Putamen (tissue), 1 donor: Measurements from ENCODE around the gene LSAMP.
"Not testable (repeated sequence)": the region's sequence is repeated elsewhere in the genome, so short reads cannot be mapped to it uniquely, and the experiment has no call there.

Source experiments
- DNase-seq: peaks from one replicate; pipeline ENCODE4 v3.0.0-alpha.2; 2016; ENCODE audit warnings: low spot score

LSAMP gene

DNA sequence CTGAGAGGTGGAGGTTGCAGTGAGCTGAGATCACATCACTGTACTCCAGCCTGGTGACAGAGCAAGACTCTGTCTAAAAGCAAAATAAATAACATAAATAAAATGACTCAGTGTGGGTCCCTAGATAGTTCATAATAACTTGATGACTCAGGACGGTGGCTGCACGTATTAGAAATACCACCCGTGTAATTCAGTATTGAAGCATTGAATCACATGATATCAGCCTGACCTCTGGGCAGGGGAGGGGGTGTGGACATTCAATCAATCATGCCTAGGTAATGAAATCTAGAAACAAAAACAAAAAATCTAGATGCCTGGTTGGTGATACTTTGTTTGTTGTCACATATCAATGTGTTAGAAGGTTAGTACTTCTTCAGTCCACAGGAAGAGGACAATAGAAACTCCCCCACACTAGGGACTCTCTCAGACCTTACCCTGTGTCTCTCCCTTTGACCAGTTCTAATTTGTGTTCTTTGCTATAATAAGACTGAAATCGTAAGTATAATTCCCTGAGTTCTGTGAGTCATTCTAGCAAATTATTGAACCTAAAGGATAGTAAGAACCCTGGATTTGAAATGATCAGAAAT lies 644.7 kb downstream of the LSAMP start:
- no peak for DNase-seq

DNA sequence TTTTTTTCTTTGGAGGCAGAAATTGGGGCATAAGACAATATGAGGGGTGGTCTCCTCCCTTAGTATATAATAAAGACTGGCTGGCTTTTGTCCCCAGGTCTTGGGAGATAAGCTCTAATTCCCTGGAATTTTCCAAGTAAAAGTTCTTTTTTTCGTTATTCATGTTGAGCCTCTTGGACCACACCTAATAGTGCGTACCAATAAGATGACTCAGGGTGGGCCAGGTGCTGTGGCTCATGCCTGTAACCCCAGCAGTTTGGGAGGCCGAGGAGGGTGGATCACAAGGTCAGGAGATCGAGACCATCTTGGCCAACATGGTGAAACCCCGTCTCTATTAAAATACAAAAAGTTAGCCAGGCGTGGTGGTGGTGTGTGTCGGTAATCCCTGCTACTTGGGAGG lies 645.2 kb downstream of the LSAMP start:
- DNase-seq = not testable (repeated sequence)

DNA sequence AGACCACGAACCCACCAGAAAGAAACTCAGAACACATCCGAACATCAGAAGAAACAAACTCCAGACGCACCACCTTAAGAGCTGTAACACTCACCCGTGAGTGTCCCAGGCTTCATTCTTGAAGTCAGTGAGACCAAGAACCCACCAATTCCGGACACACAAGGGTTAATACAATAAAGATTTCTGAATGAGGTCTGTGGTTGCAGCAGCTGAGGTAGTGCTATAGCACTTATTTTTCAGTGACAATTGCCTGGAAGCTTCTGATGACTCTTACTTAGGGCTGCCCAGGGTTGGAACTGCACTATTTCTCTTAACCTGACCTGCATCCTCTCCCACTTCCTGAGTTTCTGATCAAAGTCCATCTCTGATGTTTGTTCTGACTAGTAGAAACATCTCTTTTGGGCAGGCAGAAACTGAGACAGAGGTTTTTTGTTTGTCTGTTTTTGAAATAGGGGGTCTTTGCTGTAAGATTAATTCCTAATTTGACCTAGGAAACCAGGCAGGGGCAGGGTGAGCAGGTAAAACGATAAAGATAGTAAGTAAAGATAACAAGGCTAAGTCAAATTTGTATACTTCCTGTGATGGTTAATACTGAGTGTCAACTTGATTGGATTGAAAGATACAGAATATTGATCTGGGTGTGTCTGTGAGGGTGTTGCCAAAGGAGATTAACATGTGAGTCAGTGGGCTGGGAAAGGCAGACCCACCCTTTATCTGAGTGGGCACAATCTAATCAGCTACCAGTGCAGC lies 652.9 kb downstream of the LSAMP start:
- DNase-seq = no peak

DNA sequence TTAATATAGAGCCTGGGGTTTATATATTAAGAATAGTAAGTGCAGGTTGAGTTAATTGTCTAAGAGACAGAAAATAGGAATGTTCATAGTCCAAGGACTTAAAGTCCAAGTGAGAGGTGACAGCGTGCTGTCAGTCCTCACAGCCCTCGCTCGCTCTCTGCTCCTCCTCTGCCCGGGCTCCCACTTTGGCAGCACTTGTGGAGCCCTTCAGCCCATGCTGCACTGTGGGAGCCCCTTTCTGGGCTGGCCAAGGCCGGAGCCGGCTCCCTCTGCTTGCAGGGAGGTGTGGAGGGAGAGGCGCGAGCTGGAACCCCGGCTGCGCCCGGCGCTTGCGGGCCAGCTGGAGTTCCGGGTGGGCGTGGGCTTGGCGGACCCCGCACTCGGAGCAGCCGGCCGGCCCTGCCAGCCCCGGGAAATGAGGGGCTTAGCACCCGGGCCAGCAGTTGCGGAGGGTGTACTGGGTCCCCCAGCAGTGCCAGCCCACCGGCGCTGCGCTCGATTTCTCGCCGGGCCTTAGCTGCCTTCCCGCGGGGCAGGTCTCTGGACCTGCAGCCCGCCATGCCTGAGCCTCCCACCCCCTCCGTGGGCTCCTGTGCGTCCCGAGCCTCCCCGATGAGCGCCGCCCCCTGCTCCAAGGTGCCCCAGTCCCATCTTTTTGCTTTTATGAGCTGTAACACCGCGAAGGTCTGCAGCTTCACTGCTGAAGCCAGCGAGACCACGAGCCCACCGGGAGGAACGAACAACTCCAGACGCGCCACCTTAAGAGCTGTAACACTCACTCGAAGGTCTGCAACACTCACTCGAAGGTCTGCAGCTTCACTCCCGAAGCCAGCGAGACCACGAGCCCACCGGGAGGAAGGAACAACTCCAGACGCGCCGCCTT lies 653.8 kb downstream of the LSAMP start:
- not testable (repeated sequence) for DNase-seq

DNA sequence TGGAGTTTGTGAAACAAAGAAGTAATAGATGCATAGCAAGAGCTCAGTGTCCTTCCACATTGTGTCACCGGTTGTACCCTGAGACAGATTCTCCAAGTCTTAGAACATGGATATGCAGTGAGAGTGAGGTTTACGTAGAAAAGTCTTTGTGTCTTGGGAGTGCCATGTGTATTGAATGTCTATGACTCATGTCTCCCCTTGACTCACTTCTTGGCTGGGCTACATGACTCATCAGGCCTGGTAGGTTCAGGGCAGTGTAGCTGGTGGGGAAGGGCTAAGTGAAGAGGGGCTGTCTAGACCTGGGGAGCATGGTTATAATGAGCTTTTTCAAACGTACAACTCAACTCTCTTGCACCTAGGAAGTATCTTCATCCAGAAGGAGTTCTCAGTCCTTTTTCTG lies 654.5 kb downstream of the LSAMP start:
- no peak for DNase-seq

DNA sequence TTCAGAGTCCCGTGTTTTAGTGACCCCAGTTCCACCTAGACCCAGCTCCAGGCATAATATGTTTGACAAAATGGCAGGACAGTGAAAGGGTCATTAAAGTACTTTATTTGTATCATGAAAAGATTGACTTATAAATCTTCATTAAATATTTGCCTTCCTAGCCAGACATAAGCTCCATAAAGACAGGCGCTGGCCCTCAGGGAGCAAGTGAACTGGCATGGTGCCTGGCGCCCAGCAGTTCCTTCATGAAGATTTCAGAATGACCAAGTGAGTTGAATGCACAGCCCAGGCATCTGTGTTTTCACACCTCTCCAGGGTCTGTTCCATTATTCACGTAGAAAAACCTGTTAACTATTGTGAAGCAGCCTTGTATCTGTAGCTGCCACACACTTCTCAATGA lies 655.8 kb downstream of the LSAMP start:
- no peak for DNase-seq

DNA sequence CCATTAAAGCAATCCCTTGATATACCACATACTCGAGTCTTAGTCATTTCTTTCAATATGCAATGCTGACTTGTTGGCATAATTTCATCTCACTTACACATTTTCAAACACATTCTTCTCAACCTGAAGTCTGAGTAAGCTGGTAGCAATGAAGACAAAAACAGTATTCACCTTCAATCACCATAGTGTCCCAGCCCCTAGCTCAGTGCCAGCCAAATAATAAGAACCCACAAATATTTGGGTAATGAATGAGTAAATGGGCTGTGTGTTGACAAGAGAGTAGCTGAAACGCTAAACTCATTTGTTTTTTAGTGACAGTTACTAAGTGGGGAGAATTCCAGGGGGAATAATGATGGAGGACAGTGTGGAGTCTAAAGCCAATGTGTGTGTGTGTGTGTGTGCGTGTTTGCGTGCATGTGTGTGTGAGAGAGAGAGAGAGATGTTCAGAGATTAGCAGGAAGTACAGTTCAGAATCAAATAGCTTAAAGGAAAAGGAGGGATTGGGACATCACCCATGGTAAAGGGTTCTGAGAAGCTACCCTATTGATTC lies 656.3 kb downstream of the LSAMP start:
- DNase-seq = no peak

DNA sequence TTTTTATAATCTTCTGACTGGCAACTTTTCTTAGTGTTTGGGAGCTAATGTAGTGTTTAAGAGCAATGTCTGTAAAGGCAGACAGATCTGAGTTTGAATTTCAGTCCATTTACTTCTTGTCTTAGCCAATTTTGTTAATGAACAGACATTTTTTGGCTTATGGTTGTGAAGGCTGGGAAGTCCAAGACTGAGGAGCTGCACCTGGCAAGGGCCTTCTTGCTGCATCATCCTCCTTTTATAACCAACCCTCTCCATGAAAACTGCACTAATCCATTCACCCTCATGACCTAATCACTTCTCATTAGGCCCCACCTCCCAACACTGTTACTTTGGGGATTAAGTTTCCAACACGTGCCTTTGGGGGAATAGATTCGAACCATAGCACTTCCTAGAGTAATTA lies 657.5 kb downstream of the LSAMP start:
- no peak for DNase-seq

DNA sequence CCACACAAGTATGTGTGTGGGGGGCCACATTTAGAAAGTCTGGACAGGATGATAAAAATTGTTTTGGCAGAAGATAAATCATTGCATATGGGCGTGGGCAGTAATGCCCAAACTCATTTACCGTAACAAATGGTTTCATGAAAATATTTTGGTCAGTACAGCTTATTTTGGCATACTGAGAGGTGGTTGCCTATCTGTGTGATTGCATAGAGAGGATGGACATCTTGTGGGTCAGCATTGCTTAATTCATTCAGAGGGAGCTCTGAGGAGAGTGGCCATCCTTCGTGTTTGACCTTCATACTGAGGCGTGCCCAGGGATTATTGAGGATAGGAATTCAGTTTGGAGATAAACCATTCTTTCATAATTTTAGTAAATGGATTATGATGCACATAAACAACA lies 659.5 kb downstream of the LSAMP start:
- no peak for DNase-seq

DNA sequence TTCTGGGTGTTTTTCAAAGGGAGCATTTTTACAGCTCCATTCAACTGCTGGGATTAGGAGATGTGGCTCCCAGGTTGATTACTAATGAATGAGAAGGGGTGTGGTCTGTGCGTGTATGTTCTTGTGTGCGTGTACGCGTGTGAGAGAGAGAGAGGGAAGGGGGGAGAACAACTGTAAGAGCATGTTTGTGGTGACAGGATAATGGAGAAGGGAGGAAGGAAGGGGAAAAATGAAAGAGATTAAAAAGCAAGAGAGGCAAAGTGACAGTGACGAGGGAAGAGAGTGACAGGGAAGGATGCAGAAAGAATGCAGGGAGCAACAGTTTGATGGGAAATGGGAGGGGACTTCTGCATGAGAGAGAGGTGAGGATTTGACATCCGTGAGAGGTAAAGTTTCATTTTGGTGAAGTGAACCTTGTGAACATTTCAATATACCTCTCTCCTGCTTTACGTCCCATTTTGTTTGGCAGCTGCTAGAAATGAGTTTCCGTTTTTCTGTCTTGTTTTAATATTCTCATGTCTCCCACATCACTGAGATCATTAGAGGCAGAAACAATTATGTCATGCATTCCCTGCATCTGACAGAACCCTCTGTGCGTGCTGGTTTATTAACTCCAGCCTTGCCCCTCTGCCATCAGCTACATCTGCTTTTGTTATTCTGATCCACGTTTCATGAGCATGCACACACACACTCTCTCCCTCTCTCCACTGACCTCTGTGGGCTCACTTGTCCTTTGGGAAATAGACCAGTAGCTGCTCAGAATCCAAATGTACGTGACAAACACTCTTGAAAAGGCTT lies 660.3 kb downstream of the LSAMP start:
- DNase-seq = peak; percentile 4

DNA sequence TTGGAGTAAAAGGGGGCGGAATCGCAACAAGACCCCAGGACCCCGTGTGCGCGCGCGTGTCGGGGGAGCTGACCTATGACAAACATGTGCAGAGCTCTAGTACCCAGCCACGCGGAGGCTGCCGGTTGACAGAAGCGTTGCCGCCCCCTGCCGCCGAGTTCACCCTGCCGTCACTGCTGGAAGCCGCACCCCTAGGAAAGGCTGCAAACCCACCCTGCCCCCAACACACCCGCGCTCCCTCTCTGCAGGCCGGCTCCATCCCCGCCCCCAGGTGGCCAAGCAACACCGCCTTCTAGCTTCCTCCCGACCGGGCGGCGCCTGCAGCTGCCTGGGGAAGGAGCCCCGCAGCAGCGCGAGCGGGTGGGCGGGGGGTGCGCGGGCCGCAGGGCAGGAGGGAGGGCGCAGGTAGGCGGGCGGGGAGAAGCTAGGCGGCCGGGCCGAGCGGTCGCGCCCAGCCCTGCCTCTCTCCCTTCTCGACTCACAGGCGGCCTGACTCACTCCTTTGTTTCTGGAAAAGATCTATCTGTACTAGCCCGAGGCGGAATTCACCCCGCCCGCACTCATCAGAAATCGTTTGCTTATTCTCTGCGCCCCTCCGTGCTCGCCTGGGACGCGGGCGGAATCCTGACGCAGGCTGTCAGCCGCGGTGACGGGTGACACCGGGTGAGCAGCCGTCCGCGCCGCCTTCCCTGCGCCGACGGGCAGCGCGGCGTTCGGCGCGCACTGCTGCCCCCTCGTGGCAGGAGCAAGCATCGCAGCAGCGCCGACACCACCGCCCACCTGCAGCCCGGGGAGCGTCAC lies 661.1 kb downstream of the LSAMP start:
- peak; percentile 86 for DNase-seq

DNA sequence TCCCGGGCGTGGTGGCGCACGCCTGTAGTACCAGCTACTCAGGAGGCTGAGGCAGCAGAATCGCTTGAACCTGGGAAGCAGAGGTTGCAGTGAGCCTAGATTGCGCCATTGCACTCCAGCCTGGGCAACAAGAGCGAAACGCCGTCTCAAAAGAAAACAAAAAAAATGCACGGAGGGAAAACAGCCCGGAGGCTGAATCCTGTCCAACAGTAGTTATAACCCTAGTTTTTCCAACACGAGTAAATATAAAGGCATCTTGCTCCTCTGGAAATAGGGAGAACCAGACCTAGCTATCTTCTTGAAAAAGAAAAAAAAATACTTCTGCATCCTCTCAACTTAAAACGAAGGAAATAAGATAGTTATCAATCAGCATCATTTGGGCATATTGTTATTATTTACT lies 661.9 kb downstream of the LSAMP start:
- not testable (repeated sequence) for DNase-seq

DNA sequence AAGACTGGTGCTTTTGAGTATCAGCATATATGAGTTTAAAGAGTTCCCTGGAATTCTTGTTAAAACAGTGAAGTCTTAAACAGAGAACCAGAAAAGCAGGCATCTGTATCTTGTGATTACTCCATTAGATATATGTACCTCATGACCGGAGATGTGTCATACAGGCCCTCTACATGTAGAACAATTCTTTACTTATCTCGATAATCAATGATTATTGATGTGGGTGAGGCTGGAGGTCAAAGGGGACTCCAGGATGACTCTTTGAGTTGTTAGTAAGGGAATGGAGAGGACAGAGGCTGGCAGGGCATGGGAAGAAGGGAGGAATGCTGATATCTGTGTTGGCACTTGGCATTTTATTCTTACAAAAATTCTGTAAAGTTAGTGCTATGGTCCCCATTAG lies 666.3 kb downstream of the LSAMP start:
- DNase-seq = no peak

DNA sequence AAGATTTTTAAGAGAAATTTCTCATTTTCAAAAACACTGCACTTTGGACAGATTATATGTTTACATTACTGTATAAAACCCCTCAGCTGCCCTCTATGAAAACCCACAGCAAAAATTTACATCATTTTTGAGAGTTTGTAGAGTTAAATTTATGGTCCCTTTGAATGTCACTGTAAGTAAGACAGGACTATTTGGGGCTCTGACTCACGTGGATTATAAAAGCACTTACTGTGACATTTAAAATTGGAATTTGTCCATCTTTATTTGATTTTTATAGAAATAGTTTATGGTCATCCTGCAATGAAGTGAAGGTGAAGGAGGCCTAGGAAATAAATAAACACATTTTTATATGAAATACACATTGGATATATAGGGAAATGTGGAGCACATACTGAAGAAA lies 672.3 kb downstream of the LSAMP start:
- no peak for DNase-seq

DNA sequence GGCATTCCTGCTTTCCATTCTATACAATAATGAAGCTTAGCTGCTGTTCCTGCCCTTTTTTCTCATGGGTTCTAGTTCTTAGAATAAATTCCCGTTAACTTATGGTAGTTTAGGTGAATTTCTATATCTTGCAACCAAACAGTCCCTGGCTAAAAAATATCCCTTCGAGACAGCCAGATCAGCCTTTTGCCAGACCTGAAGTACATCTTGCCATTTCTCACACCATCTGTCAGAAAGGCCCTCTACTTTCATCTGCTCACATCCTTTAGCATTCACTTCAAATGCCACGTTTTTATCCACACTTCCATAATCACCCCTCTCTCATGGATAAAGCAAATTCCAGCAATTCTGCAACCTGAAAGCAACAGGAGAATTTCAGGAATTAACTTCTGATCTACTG lies 676.6 kb downstream of the LSAMP start:
- DNase-seq = no peak

DNA sequence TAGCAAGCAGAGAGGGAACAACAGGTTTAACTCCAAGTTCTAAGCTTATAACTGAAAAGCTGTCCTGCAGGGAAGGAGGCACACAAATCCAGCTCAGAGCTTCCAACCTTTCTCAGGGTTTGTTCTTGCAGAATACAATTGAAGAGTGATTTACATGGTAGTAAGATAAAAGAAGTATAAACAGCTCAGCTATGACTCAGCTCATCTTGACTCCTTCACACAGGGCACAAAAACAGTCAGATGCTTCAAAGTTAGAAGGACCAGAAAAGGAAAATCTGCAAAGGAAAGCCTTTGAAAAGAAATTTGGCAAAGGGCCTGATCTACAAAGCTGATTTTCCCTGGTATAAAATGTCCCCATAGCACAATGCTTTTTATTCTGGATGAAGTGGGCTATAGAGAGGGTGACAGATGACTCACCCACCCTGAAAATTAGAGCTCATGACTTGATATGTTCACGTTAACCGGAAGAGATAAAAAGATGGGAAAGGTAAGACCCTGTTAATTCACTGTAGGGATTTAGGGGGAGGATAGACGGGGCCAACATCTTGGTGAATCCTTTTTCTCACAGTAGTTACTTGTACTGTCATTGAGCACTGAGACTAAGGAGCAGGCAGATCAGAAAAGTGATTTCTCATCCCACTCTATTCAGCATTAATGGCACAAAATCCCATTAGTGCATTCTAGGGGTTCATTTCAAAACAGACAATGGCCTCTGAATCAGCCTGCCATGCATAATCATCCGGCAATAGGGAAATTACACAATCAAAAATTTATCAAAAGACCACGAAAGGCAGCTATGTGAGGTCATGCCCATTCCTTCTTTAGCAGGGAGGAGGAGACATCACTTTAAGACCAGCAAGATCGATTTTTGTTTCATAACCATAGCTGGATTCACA lies 678.5 kb downstream of the LSAMP start:
- DNase-seq = no peak

DNA sequence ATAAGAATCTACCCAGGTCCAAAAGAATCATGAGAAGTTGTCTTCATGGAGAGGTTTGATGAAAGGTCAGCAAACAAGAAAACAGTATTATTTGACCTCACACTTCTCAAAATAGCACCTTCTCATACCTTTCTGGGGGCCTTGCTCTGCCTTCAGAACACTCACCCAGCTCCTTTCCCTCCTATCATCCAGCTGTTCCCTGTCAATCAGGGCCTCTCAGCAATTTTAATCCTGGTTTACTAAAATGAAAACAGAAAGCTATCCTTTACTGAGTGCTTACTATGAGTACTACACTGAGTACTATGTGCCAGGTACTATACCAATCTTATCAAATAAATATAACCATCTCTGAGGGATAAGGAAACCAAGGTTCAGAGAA lies 683.4 kb downstream of the LSAMP start:
- DNase-seq = no peak

DNA sequence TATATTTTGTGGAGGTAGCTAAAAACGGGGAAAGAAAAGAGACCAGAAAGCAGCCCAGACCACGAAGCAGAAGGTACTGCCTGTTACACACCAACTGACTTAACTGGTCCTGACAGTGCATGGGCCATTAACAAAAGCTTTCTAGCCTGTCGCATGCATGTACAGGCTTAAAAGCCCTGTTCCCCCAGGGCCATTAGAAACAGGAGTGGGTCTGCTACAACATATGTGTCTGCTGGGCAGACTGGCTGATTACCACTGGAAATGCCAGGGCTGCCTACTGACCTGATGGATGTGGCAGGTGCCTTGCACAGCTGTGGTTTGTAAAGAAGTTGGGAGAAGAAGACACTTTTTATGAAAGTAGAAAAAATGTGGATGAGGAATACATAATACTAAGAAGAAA lies 684.6 kb downstream of the LSAMP start:
- DNase-seq = no peak

DNA sequence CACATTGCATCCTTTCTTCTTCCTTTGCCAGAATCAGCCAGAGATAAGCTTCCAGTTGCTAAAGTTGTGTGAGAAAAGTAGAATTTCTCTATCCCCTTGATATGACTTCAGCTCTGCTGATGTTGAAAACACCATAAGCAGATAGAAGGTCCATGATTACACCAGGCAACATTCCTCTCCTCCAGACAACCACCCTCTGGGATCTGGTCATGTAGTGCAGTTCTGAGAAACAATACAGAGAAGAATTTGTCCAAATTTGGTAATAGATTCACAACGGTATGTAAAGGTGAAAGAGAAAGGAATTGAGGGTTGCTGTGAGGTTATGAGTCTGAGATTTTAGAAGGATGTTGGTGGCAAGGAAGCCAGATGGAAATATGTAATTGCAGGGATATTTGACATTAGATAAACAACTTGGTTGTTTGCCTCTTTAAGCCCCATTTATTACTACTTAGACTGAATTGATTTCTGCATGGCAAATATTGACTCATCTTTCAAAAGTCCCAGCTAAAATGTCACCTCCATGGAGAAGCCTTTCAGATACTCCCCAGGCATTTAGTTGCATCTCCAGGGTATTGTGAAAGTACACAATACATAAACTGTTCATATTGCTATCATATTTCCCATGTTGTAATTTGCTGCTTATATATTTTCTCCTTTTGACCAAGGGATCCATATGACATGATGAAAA lies 687.1 kb downstream of the LSAMP start:
- no peak for DNase-seq
